ENCODE results near the gene CERS6.

The CERS6 gene

DNA sequence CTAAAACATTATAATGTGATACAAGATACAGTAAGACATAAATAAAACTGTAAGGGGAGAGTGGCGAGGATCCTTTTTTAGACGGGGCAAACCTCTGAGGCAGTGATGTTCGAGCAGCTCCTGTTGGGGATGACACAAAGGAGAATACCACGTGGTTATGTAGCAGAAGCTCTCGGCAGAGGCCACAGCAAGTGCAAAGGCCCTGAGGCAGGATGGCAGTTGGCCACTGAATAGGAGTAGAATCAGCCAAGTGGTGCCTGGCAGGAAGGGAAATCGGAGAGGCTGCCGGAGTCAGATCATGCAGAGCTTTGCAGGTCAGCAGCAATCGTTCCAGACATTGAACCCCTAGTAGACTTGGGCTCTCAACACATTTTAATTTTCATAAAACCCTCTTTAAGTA is 365.5 kb downstream of the CERS6 start:
- DNase-seq (ENCODE audit: low read depth, low spot score) = no peak
- no peak overlapping the region for H3K4me3 ChIP-seq (ENCODE audit: low read depth, low read length)
- in situ Hi-C loops (cut with HindIII; ENCODE audit: low sequenced_read_pairs) = no loop called here
- TF ChIP-seq CTCF (IDR thresholded peaks at IDR 0.05; ENCODE audit: low read depth, low read length) = no peak

- no peak for TF ChIP-seq CTCF (IDR thresholded peaks at IDR 0.05; ENCODE audit: low read depth, low read length)
- no peak overlapping the region for H3K4me3 ChIP-seq (ENCODE audit: low read depth, low read length)
- in situ Hi-C loops (cut with HindIII; ENCODE audit: low sequenced_read_pairs) = no loop called here
- DNase-seq (ENCODE audit: low read depth, low spot score) = no peak
Observed at GRCh38 chr2:168821992-168822391, 365.9 kb downstream of the CERS6 start.
